SK-N-SH (cell line): ENCODE data around the gene NUP210L. TPM values are rescaled to one million over a fixed set of nuclear protein-coding genes. Genes with fewer than 3 reads are reported as not detected.

Experiments used
- CTCF ChIA-PET: fragments of 300-600, 350-600 bp; formaldehyde crosslinking; extraction: SDS; loops from one replicate; lab custom pipeline; 2021; lab: Yijun Ruan, JAX
- POLR2A ChIA-PET: fragments of 350-600 bp; sonication (Branson Sonifier 250); formaldehyde crosslinking; extraction: SDS; loops from one replicate; lab custom pipeline; 2020; ENCODE audit warnings: antibody characterized with exemption, inconsistent platforms; lab: Yijun Ruan, JAX
- DNase-seq: peaks from one replicate; pipeline ENCODE4 v3.0.0; 2012
- H2AFZ ChIP-seq: fragments of 200-600 bp; sonication (generic); 2 replicates; pipeline ENCODE4 v1.8.1; 2016; ENCODE audit warnings: antibody characterized with exemption, mild to moderate bottlenecking, low read depth
- H3F3A ChIP-seq: fragments of 200-600 bp; sonication (generic); replicated peaks from 2 replicates; pipeline ENCODE3; 2016; ENCODE audit warnings: antibody characterized with exemption, mild to moderate bottlenecking; ENCODE audit not compliant: insufficient read depth
- H3K27ac ChIP-seq, 2 experiments: fragments of 200-500 bp in 1 of 2; fragments of 200-600 bp in 1 of 2; sonication (Bioruptor generic) in 1 of 2; sonication (generic), shearing (Covaris generic) in 1 of 2; 2 replicates each; pipeline versions ENCODE4 v1.5.1 to v1.6.1; 2014 to 2016; ENCODE audit warnings: low read depth in 2 of 2, inconsistent platforms in 1 of 2, low read length in 1 of 2, mild to moderate bottlenecking in 1 of 2, mixed read lengths in 1 of 2
- H3K27me3 ChIP-seq: fragments of 200-600 bp; sonication (generic), shearing (Covaris generic); 2 replicates; pipeline ENCODE4 v1.6.1; 2016; ENCODE audit warnings: mixed run types; ENCODE audit not compliant: insufficient read depth
- H3K36me3 ChIP-seq, 2 experiments: fragments of 200-500 bp in 1 of 2; fragments of 200-600 bp in 1 of 2; sonication (Bioruptor generic) in 1 of 2; sonication (generic) in 1 of 2; replicated peaks in 1 of 2; 2 replicates each; pipeline versions ENCODE3 to v1.5.1; 2014 to 2016; ENCODE audit warnings: low read length in 1 of 2, mild to moderate bottlenecking in 1 of 2; ENCODE audit not compliant: insufficient read depth in 2 of 2, control insufficient read depth in 1 of 2
- H3K4me1 ChIP-seq, 2 experiments: fragments of 200-500 bp in 1 of 2; fragments of 200-600 bp in 1 of 2; sonication (Bioruptor generic) in 1 of 2; sonication (generic), shearing (Covaris generic) in 1 of 2; 2 replicates each; pipeline versions ENCODE4 v1.5.1 to v1.6.1; 2014 to 2016; ENCODE audit warnings: low read depth in 1 of 2, low read length in 1 of 2, mixed run types in 1 of 2; ENCODE audit not compliant: insufficient read depth in 2 of 2, control insufficient read depth in 1 of 2
- H3K4me2 ChIP-seq: fragments of 200-600 bp; sonication (generic), shearing (Covaris generic); 2 replicates; pipeline ENCODE4 v1.6.1; 2017; ENCODE audit warnings: mixed run types
- H3K4me3 ChIP-seq, 2 experiments: fragments of 200-500 bp in 1 of 2; fragments of 200-600 bp in 1 of 2; sonication (Bioruptor generic) in 1 of 2; sonication (generic), shearing (Covaris generic) in 1 of 2; 2 replicates each; pipeline versions ENCODE4 v1.5.1 to v1.8.1; 2014 to 2016; ENCODE audit warnings: low read depth in 2 of 2, inconsistent platforms in 1 of 2, low read length in 1 of 2, mild to moderate bottlenecking in 1 of 2, mixed read lengths in 1 of 2, moderate library complexity in 1 of 2
- H3K79me2 ChIP-seq: fragments of 200-600 bp; sonication (generic); 2 replicates; pipeline ENCODE4 v1.8.1; 2017; ENCODE audit warnings: mild to moderate bottlenecking; ENCODE audit not compliant: insufficient read depth
- H3K9ac ChIP-seq: fragments of 200-600 bp; sonication (generic); 2 replicates; pipeline ENCODE4 v1.6.1; 2017; ENCODE audit warnings: mixed run types
- H3K9me2 ChIP-seq: fragments of 200-600 bp; sonication (generic); 2 replicates; pipeline ENCODE4 v1.6.1; 2017; ENCODE audit warnings: mixed run types
- H3K9me3 ChIP-seq: fragments of 200-600 bp; sonication (generic); 2 replicates; pipeline ENCODE4 v1.6.1; 2017; ENCODE audit warnings: mixed run types, mild to moderate bottlenecking, moderate library complexity
- H4K20me1 ChIP-seq: fragments of 200-600 bp; sonication (generic); 2 replicates; pipeline ENCODE4 v1.6.1; 2017; ENCODE audit warnings: mild to moderate bottlenecking, mixed run types; ENCODE audit not compliant: insufficient read depth
- CHD2 ChIP-seq: fragments of 150-350 bp; IDR thresholded peaks from 2 replicates; pipeline ENCODE4 v1.6.1; 2018; ENCODE audit warnings: low read length; ENCODE audit not compliant: partially characterized antibody
- CTCF ChIP-seq: fragments of 200-600 bp; sonication (generic); IDR thresholded peaks from 2 replicates; pipeline ENCODE4 v1.6.1; 2017; ENCODE audit warnings: antibody characterized with exemption, mild to moderate bottlenecking, moderate library complexity
- EP300 ChIP-seq, 2 experiments: IDR thresholded peaks; 2 replicates each; pipeline versions ENCODE4 v1.4.0 to v1.6.1; 2012; ENCODE audit warnings: borderline replicate concordance in 1 of 2, low read depth in 1 of 2, low read length in 1 of 2
- FOXM1 ChIP-seq: IDR thresholded peaks from 2 replicates; pipeline ENCODE4 v1.4.0; 2012; ENCODE audit warnings: low read depth, mild to moderate bottlenecking
- GABPA ChIP-seq: IDR thresholded peaks from 2 replicates; pipeline ENCODE4 v1.4.0; 2012; ENCODE audit warnings: low read depth, mild to moderate bottlenecking
- GATA2 ChIP-seq: sonication (generic); formaldehyde crosslinking; IDR thresholded peaks from 2 replicates; pipeline ENCODE4 v1.5.0; 2020; ENCODE audit warnings: mild to moderate bottlenecking, missing genetic modification reagents
- IRF3 ChIP-seq: fragments of 150-350 bp; IDR thresholded peaks from 2 replicates; pipeline ENCODE4 v1.6.1; 2016; ENCODE audit warnings: mild to moderate bottlenecking, low read depth, low read length
- JUND ChIP-seq: IDR thresholded peaks from 2 replicates; pipeline ENCODE4 v1.4.0; 2012
- MAX ChIP-seq: IDR thresholded peaks from 2 replicates; pipeline ENCODE4 v1.4.0; 2012; ENCODE audit warnings: low read depth
- MXI1 ChIP-seq: IDR thresholded peaks from 2 replicates; pipeline ENCODE4 v1.6.1; 2012; ENCODE audit warnings: mild to moderate bottlenecking, low read depth, low read length, improper control_type of control experiment
- NFIC ChIP-seq: IDR thresholded peaks from 2 replicates; pipeline ENCODE4 v1.4.0; 2012; ENCODE audit warnings: borderline replicate concordance
- NRF1 ChIP-seq: IDR thresholded peaks from 2 replicates; pipeline ENCODE4 v1.6.1; 2012; ENCODE audit warnings: low read depth, mild to moderate bottlenecking, low read length
- POLR2AphosphoS5 ChIP-seq: IDR thresholded peaks from 2 replicates; pipeline ENCODE4 v1.6.1; 2012; ENCODE audit warnings: low read depth, low read length
- RAD21 ChIP-seq: IDR thresholded peaks from 2 replicates; pipeline ENCODE4 v1.6.1; 2012; ENCODE audit warnings: mild to moderate bottlenecking, low read length
- RCOR1 ChIP-seq: fragments of 150-350 bp; IDR thresholded peaks from 2 replicates; pipeline ENCODE4 v1.6.1; 2017; ENCODE audit warnings: antibody characterized with exemption, low read length
- RFX5 ChIP-seq: IDR thresholded peaks from 2 replicates; pipeline ENCODE4 v1.6.1; 2012; ENCODE audit warnings: mild to moderate bottlenecking, improper control_type of control experiment, low read length
- RXRA ChIP-seq: IDR thresholded peaks from 2 replicates; pipeline ENCODE4 v1.4.0; 2012; ENCODE audit warnings: low read depth, mild to moderate bottlenecking, borderline replicate concordance
- SMC3 ChIP-seq: IDR thresholded peaks from 2 replicates; pipeline ENCODE4 v1.6.1; 2012; ENCODE audit warnings: low read depth, low read length, improper control_type of control experiment
- TCF12 ChIP-seq: IDR thresholded peaks from 2 replicates; pipeline ENCODE4 v1.4.0; 2012
- TEAD4 ChIP-seq: IDR thresholded peaks from 2 replicates; pipeline ENCODE4 v1.4.0; 2012; ENCODE audit warnings: mild to moderate bottlenecking, borderline replicate concordance; ENCODE audit not compliant: insufficient read depth
- USF1 ChIP-seq: IDR thresholded peaks from 2 replicates; pipeline ENCODE4 v1.4.0; 2012; ENCODE audit warnings: low read depth, borderline replicate concordance
- USF2 ChIP-seq: fragments of 150-350 bp; IDR thresholded peaks from 2 replicates; pipeline ENCODE4 v1.6.1; 2017; ENCODE audit warnings: antibody characterized with exemption, low read length, low read depth, borderline replicate concordance
- WGBS: methylation state at CpG from one replicate; pipeline ENCODE4 v1.1.6; 2017; ENCODE audit warnings: low lambda C conversion rate; 5-methylcytosine and 5-hydroxymethylcytosine counted together
- polyA plus RNA-seq, 3 experiments: library from polyadenylated mRNA; depleted of rRNA; stranded (reverse); fragments of >200 nt; gene quantifications; 2 replicates each; pipeline ENCODE4 v1.2.3, GENCODE V29; 2012

The NUP210L gene
- polyA plus RNA-seq, 1 of the 3 experiments (the other 2 are of a cell fraction): not detected

- POLR2A ChIA-PET: interaction anchor here (1.9 to 6.6 kb wide), 2 partner anchors 10 to 18 kb away, joined by 5 to 59 read pairs; partner anchors contain the start of genes RPS27 and SLC39A1
- TF ChIP-seq NFIC (no peak), NRF1 (no peak), TCF12 (no peak), EP300 (IDR thresholded peaks at IDR 0.05; ENCODE audit: borderline replicate concordance in 1 of 2, low read depth in 1 of 2, low read length in 1 of 2) (no peak), RAD21 (no peak), CTCF (no peak), TEAD4 (no peak), IRF3 (no peak), CHD2 (no peak), USF2 (no peak), MXI1 (no peak), GABPA (no peak), GATA2 (CRISPR knock-in tag) (no peak)
- no peak for DNase-seq
- H3K27me3 ChIP-seq: no peaks in the 10 kb centered on the region
- H2AFZ ChIP-seq: no peak overlapping the region
- H3K9me3 ChIP-seq: no peaks in the 10 kb centered on the region
- H3K4me2 ChIP-seq: no peak overlapping the region
- H3K9me2 ChIP-seq: no peaks in the 10 kb centered on the region
- no peak overlapping the region for H3K9ac ChIP-seq
- CTCF ChIA-PET: interaction anchor here (1.4 to 8.9 kb wide), 2 partner anchors 13 to 27 kb away, joined by 4 to 68 read pairs; partner anchors contain the start of genes DENND4B and RAB13
- peaks cover 3% of the 10 kb centered on the region for H3F3A ChIP-seq
- H4K20me1 ChIP-seq: no peaks in the 10 kb centered on the region
- H3K4me1 ChIP-seq: peaks cover 5 to 22% of the 10 kb centered on the region in 2 experiments; a peak in 2 of 4 replicates
- H3K79me2 ChIP-seq: peaks cover 22% of the 10 kb centered on the region
- H3K27ac ChIP-seq: no peak overlapping the region
- peaks cover 17 to 25% of the 10 kb centered on the region in 2 experiments for H3K36me3 ChIP-seq
- 98% methylated on average over 3 of the region's 3 CpGs for WGBS
- no peak overlapping the region for H3K4me3 ChIP-seq
Observed at GRCh38 chr1:153973071-153973470, 181.8 kb downstream of the NUP210L start.

GRCh38 chr1:153970346-153970745 lies 184.5 kb downstream of the NUP210L start:
- no peak for DNase-seq
- Histone ChIP-seq H3K79me2 (peaks cover 13% of the 10 kb centered on the region; the same call in 1 of the 2 replicates), H3K36me3 (peaks cover 13 to 19% of the 10 kb centered on the region in 2 experiments), H4K20me1 (no peaks in the 10 kb centered on the region), H3K27me3 (no peaks in the 10 kb centered on the region), H3K4me2 (no peak overlapping the region), H3K9me3 (no peaks in the 10 kb centered on the region), H2AFZ (no peak overlapping the region), H3K4me3 (no peak overlapping the region), H3K9me2 (no peaks in the 10 kb centered on the region), H3K9ac (no peak overlapping the region), H3F3A (peaks cover 9% of the 10 kb centered on the region), H3K4me1 (peaks cover 0 to 18% of the 10 kb centered on the region in 2 experiments; a peak in 2 of 4 replicates), H3K27ac (no peak overlapping the region)
- ChIA-PET CTCF (interaction anchor here (1.0 to 8.9 kb wide), 2 partner anchors 15 to 24 kb away, joined by 4 to 68 read pairs; partner anchors contain the start of genes DENND4B and RAB13), POLR2A (interaction anchor here (0.7 to 1.4 kb wide), 3 partner anchors 20 to 195 kb away, joined by 3 to 7 read pairs (median 4); partner anchors contain the start of genes RPS27 and SLC27A3)
- 100% methylated on average over 2 of the region's 2 CpGs for WGBS
- no peak for TF ChIP-seq POLR2AphosphoS5
- no peak for TF ChIP-seq RXRA
- TF ChIP-seq EP300 (IDR thresholded peaks at IDR 0.05; ENCODE audit: borderline replicate concordance in 1 of 2, low read depth in 1 of 2, low read length in 1 of 2): no peak
- no peak for TF ChIP-seq MAX
- no peak for TF ChIP-seq SMC3
- no peak for TF ChIP-seq RFX5
- TF ChIP-seq JUND: no peak
- no peak for TF ChIP-seq TCF12
- no peak for TF ChIP-seq USF1
- TF ChIP-seq TEAD4: no peak
- no peak for TF ChIP-seq USF2
- TF ChIP-seq RCOR1: no peak
- no peak for TF ChIP-seq FOXM1
